IPS-20b (cell line): ENCODE measurements around the gene TNPO2.
"Not testable (repeated sequence)": the region's sequence is repeated elsewhere in the genome, so short reads cannot be mapped to it uniquely, and the experiment has no call there.

Experiments used
- H3K27ac ChIP-seq: one replicate; pipeline ENCODE4 v1.5.1; 2013; ENCODE audit warnings: low read length
- H3K27me3 ChIP-seq: 2 replicates; pipeline ENCODE4 v1.6.1; 2013; ENCODE audit warnings: mild to moderate bottlenecking, low read length, inconsistent platforms; ENCODE audit not compliant: insufficient read depth
- H3K36me3 ChIP-seq: 2 replicates; pipeline ENCODE4 v1.6.1; 2013; ENCODE audit warnings: low read depth, mild to moderate bottlenecking, inconsistent platforms, low read length, moderate library complexity; ENCODE audit not compliant: insufficient read depth
- H3K4me1 ChIP-seq: 2 replicates; pipeline ENCODE4 v1.6.1; 2013; ENCODE audit warnings: mild to moderate bottlenecking, control low read depth, inconsistent platforms, low read length, moderate library complexity; ENCODE audit not compliant: insufficient read depth
- H3K4me3 ChIP-seq: 2 replicates; pipeline ENCODE4 v1.5.1; 2013; ENCODE audit warnings: mild to moderate bottlenecking, low read length, inconsistent platforms
- H3K9ac ChIP-seq: 2 replicates; pipeline ENCODE4 v1.6.1; 2013; ENCODE audit warnings: low read depth, mild to moderate bottlenecking, inconsistent platforms, low read length, moderate library complexity
- H3K9me3 ChIP-seq: 2 replicates; pipeline ENCODE4 v1.6.1; 2013; ENCODE audit warnings: mild to moderate bottlenecking, low read depth, low read length, inconsistent platforms; ENCODE audit not compliant: insufficient read depth

The TNPO2 gene

DNA sequence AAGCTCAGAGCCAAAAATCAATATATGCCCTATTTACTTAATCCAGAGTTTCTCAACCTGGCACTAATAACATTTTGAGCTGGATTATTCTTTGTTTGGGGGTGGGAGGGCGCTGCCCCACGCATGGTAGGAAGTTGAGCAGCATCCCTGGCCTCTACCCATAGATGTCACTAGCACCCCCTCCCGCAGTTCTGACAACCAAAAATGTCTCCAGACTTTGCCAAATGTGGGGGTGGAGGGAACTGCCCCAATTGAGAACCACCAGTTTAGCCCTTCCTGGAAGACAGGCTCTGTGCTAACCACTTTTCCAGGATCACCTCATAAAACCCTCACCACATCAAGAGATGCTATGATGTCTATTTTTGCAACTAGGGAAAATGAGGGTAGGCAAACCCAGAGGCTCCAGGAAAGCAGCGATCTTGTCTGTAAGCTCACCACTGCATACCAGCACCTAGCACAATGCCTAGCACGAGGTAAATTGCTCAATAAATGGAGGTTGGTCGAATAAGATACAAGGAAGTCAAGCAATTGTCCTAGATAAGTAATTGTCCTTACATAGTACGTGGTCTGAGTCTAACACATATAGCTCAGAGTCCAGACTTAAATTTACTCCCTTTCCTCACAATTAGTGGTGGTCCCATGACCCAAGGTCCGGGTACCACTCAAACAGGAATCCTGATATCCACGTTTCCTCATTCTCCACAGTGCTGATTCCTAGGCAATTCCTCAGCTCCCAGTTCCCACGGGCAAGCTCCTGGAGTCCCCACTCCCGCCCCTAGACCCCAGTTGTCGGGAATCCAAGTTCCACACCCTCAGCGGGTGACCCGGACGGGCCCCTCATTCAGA lies 9.9 kb upstream of the TNPO2 start:
- Histone ChIP-seq H3K27ac (peak overlapping the region; percentile 49), H3K4me3 (peak overlapping the region; percentile 89), H3K36me3 (peaks cover 39% of the 10 kb centered on the region), H3K27me3 (no peaks in the 10 kb centered on the region), H3K9me3 (no peaks in the 10 kb centered on the region), H3K4me1 (no peaks in the 10 kb centered on the region; the same call in 1 of the 2 replicates), H3K9ac (peak overlapping the region; percentile 89)

DNA sequence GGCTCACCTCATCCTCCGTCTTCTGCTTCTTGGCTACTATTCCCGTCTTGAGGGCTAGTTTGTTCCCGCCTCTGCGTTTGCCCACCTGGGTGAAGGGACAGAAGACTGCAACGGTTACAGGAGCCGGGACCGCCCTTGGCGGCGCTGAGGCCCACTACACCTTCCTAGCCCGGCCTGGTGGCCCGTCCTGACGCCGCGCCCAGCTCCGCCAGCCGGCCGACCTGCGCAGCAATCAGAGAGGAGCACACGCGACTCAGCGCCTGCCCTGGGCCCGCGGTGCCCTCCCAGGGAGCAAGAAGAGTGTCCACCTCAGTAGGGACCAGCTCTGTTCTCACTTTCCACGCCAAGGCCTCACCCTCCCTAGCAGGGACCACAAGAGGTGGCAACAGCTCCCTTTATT lies 7.6 kb upstream of the TNPO2 start:
- Histone ChIP-seq H3K9me3 (no peaks in the 10 kb centered on the region), H3K4me1 (no peaks in the 10 kb centered on the region; the same call in 1 of the 2 replicates), H3K4me3 (no peak overlapping the region), H3K27ac (no peak overlapping the region), H3K27me3 (no peaks in the 10 kb centered on the region), H3K9ac (no peak overlapping the region), H3K36me3 (peaks cover 42% of the 10 kb centered on the region)

DNA sequence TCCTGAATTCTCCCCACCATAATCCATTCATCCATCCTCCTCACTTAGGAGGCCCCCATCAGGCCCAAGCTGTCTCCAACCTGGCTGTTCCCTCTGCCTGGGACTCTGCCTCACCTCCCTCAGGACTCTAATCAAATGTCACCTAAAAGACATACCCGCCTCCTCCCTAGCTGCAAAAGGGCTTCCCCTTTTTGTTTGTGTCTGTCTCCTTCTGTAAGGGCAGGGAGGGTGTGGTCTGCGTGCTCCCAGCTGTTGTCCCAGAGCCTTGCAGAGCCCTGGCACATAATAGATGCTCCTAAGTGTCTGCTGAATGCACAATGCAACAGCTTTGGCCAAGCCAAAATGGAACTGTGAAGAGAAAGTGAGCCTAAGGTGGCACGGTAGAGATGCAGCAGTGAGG lies 6.3 kb upstream of the TNPO2 start:
- H3K27me3 ChIP-seq, result no peaks in the 10 kb centered on the region
- H3K9me3 ChIP-seq, result no peaks in the 10 kb centered on the region
- no peak overlapping the region for H3K4me3 ChIP-seq
- H3K4me1 ChIP-seq, result no peaks in the 10 kb centered on the region; the same call in 1 of the 2 replicates
- H3K36me3 ChIP-seq, result peaks cover 42% of the 10 kb centered on the region
- no peak overlapping the region for H3K27ac ChIP-seq
- H3K9ac ChIP-seq, result no peak overlapping the region

DNA sequence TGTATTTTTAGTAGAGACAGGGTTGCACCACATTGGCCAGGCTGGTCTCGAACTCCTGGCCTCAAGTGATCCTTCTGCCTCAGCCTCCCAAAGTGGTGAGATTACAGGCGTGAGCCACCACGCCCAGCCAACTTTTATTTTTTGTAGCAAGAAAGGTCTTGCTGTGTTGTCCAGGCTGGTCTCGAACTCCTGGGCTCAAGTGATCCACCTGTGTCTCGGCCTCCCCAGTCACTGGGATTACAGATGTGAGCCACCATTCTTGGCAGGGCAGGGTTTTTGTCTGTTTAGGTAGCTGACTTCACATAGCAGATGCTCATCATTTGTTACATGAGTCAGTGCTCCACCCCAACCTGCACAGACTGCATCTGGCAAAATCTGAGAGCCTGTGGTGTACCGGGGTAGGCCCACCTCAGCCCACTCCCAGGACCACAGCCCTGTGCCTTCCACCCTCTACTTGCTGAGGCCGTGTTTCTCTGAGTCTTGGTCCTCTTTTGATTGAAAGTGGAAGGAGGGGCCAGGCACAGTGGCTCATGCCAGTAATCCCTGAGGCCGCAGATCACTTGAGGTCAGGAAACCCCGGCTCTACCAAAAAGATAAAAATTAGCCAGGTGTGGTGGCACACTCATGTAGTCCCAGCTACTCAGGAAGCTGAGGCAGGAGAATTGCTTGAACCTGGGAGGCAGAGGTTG lies 4.2 kb upstream of the TNPO2 start:
- H3K27me3 ChIP-seq, result no peaks in the 10 kb centered on the region
- no peaks in the 10 kb centered on the region for H3K9me3 ChIP-seq
- H3K27ac ChIP-seq, result no peak overlapping the region
- peaks cover 42% of the 10 kb centered on the region for H3K36me3 ChIP-seq
- H3K4me1 ChIP-seq, result no peaks in the 10 kb centered on the region; the same call in 1 of the 2 replicates
- no peak overlapping the region for H3K4me3 ChIP-seq
- no peak overlapping the region for H3K9ac ChIP-seq

DNA sequence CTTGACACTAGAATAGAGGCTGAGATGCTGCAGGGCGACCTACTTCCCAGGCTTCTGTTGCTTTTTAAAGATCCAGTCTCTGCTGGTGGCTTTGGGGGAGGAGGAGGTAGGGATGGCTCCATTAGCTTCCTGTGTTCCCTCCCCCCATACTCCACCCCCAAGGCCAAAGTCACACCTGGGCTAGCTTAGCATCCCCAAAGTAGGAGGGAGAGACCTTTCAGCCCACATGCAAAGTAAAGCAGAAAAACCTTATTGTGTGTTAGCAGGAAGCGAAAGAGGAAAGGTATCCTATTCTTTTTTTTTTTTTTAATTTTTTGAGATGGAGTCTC lies 3.2 kb upstream of the TNPO2 start:
- Histone ChIP-seq H3K27me3 (no peaks in the 10 kb centered on the region), H3K4me1 (no peaks in the 10 kb centered on the region), H3K4me3 (no peak overlapping the region), H3K27ac (no peak overlapping the region), H3K9me3 (no peaks in the 10 kb centered on the region), H3K9ac (no peak overlapping the region; the same call in 1 of the 2 replicates), H3K36me3 (peaks cover 38% of the 10 kb centered on the region)

DNA sequence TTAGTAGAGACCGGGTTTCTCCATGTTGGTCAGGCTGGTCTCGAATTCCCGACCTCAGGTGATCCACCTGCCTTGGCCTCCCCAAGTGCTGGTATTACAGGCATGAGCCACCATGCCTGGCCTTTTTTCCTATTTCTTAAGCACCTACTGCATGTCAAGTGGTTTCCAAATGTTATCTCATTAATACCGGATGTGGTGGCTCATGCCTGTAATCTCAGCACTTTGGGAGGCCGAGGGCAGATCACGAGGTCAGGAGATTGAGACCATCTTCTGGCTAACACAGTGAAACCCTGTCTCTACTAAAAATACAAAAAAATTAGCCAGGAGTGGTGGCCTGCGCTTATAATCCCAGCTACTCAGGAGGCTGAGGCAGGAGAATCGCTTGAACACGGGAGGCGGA lies 1.9 kb upstream of the TNPO2 start:
- peaks cover 27% of the 10 kb centered on the region for H3K36me3 ChIP-seq
- not testable (repeated sequence) for H3K27me3 ChIP-seq, H3K4me1 ChIP-seq, H3K27ac ChIP-seq, H3K9me3 ChIP-seq, H3K9ac ChIP-seq, H3K4me3 ChIP-seq

DNA sequence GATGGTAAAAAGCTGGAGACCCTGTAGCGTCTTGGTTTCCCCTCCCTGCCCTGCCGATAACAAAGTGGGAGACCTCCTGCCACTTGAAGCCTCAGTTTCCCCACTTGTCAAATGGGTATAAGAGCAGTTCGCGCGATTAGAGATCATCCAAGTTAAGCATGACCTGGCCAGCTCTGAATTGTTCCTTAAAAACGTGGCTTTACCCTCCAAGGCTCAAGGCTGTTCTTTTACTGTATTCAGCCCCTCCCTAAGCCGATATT lies 421 bp downstream of the TNPO2 start:
- H3K9ac ChIP-seq, result peak overlapping the region; percentile 99
- H3K4me1 ChIP-seq, result no peaks in the 10 kb centered on the region
- no peaks in the 10 kb centered on the region for H3K27me3 ChIP-seq
- H3K9me3 ChIP-seq, result no peaks in the 10 kb centered on the region
- peak overlapping the region; percentile 92 for H3K27ac ChIP-seq
- peaks cover 26% of the 10 kb centered on the region for H3K36me3 ChIP-seq
- peak overlapping the region; percentile 97 for H3K4me3 ChIP-seq

DNA sequence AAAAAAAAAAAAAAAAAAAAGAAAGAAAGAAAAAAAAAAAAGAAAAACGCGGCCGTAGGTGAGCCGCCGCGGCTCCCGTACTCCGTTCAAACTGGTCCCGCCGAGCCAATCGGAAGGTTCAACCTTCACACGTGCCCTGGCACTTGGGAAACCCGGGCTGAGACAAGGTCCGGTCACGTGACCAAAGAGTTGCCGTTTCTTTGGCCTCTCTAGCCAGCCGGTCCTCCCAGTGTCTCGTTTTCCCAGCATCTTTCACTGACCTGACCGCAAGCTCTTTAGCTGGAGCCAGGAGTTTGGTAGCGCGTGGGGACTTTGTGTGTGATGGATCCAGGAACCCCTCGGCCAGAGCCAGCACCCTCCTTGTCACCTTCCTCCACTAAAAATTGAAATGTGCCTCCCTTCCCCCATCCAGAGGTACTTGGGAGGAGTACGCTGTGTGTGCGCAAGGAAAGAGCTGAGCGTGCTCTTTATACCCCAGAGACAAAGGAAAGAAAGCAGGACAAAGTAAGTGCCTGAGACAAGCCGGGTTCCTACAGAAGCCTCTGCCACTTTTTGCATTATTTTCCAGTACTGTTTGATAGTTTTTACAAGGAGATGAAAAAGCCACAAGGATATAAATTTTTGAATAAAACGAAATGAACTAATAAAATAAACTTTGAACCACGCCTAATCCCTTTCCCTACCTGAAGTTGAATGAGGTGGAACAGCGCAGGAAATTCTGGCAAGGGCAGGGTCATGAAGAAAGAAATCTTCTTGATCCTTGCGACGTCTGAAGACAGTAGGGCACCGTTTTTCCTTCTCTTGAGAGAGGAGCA lies 959 bp downstream of the TNPO2 start:
- Histone ChIP-seq H3K27me3 (no peaks in the 10 kb centered on the region), H3K9me3 (no peaks in the 10 kb centered on the region), H3K4me1 (no peaks in the 10 kb centered on the region), H3K4me3 (peak overlapping the region; percentile 97), H3K36me3 (peaks cover 28% of the 10 kb centered on the region), H3K9ac (peak overlapping the region; percentile 99), H3K27ac (peak overlapping the region; percentile 92)

DNA sequence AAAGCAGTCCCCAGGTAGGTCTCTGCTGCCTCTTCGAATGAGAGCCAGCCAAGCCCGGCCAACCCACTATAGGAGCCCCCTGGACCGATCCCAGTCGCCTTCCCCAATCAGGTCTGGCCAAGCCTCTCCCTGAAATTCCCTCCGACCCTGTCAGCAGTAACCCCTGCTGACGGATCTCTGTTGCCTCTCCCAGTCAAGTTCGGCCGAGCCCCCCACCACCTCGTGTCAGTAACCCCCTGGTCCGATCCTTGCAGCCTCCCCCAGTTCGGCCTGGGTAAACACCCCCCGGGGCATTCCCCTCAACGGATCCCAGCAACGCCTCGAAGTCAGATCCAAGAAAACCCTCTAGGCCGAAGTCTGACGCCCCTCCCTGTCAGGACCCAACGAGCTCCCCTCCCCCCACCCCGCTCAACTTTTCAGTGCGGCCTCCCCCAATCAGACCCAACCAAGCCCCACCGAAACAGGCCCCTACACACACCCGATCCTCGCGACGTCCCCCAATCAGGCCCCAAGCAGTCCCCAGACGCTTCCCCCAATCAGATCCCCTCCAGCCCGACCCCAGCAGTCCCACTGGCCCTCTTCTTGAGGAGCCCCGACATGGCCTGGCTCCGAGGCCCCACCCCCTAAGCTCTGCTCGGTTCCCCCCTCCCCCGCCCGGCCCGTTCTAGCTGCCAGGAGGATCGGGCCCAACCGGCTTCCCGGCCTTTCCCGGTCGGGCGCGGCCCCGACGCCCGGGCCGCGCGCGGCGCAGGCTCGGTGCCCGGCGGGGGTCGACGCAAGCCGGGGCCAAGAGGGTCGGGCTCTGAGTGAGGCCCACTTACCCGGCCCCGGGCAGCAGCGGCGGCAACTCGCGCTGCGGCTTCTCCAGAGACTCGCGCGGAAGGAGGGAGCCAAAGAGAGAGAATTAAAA lies 1.8 kb downstream of the TNPO2 start:
- peak overlapping the region; percentile 99 for H3K9ac ChIP-seq
- H3K4me1 ChIP-seq, result no peaks in the 10 kb centered on the region
- H3K27me3 ChIP-seq, result no peaks in the 10 kb centered on the region
- H3K36me3 ChIP-seq, result peaks cover 34% of the 10 kb centered on the region
- H3K9me3 ChIP-seq, result no peaks in the 10 kb centered on the region
- peak overlapping the region; percentile 55 for H3K27ac ChIP-seq
- peak overlapping the region; percentile 97 for H3K4me3 ChIP-seq

DNA sequence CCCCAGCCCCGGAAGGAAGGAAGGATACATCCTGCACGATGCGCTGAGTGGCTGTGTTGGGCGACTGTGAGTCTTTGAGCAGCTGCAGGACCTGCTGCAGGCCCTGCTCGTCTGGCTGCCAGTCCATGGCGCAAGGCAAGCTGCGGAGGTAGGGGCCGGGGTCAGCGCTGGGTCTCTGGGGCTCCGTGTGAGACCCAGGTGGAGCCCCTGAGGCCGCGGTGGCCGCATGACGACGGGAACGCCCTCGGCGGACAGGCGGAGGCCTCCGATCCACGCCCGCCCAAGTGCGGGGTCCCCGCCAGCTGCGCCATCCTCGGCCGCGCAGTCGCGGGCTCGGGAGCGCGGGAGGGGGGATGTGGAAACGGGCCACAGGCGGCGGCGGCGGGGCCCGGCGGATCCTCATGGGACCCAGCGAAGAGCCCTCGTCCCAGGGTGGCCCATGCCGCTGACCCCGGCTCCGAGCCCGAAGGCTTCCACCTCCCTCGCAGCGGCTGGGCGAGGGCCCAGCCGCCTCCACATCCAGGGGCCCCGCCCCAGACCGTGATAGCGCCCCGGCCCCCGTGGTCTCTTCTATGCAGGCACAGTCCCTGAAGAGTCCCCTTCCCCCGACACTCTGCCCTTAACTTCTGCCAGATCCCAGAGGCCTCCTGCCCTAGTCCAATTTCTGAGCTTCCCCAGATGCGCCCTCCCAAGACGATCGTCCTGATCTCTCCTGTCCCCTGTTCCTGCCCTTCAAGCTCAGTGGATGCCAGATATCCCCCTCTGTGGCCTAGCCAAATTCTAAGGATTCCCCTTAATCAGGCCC lies 2.7 kb downstream of the TNPO2 start:
- H3K4me1 ChIP-seq, result no peaks in the 10 kb centered on the region
- H3K27ac ChIP-seq, result peak overlapping the region; percentile 55
- no peaks in the 10 kb centered on the region for H3K27me3 ChIP-seq
- H3K9ac ChIP-seq, result peak overlapping the region; percentile 99
- H3K9me3 ChIP-seq, result no peaks in the 10 kb centered on the region
- H3K36me3 ChIP-seq, result peaks cover 43% of the 10 kb centered on the region
- H3K4me3 ChIP-seq, result peak overlapping the region; percentile 97
